Uterus (tissue), 2 donors: ENCODE results near the gene RNU7-1.

Experiments
- CTCF ChIP-seq, 4 experiments: fragments of 200-600 bp in 2 of 4; fragments of 450-650 bp in 2 of 4; sonication (generic) in 2 of 4; IDR thresholded peaks; one replicate each; pipeline ENCODE4 v1.5.1; 2016 to 2019; ENCODE audit warnings: antibody characterized with exemption in 4 of 4, mild to moderate bottlenecking in 2 of 4, moderate library complexity in 1 of 4
- POLR2A ChIP-seq, 2 donors: fragments of 450-650 bp; IDR thresholded peaks; one replicate each; pipeline ENCODE4 v1.6.1; 2016; ENCODE audit warnings: antibody characterized with exemption in 2 of 2, mild to moderate bottlenecking in 1 of 2, moderate library complexity in 1 of 2

- TF ChIP-seq CTCF (IDR thresholded peaks at IDR 0.05), result no peak
- TF ChIP-seq POLR2A (IDR thresholded peaks at IDR 0.05), result no peak
Measured at GRCh38 chr12:6982532-6982931, 38.9 kb downstream of the RNU7-1 start.
